ENCODE data around the gene CUX1.

- no peak for TF ChIP-seq CTCF (IDR thresholded peaks at IDR 0.05; ENCODE audit: insufficient read depth, low read length)
- TF ChIP-seq POLR2AphosphoS5 (IDR thresholded peaks at IDR 0.05; ENCODE audit: low read depth) = no peak
These were observed 36.3 kb downstream of the CUX1 start for GRCh38 chr7:101853684-101854083.

Data from HL-60 (cell line).